ENCODE results near the gene SMYD4.
A peak's percentile ranks its signal among the peaks of the same experiment; 100 is the strongest.
"Not testable (repeated sequence)": the region's sequence is repeated elsewhere in the genome, so short reads cannot be mapped to it uniquely, and the experiment has no call there.

The SMYD4 gene

GRCh38 chr17:1830288-1830687, 586 bp upstream of the SMYD4 start:
- peak; percentile 9 for DNase-seq (ENCODE audit: low spot score)

DNA sequence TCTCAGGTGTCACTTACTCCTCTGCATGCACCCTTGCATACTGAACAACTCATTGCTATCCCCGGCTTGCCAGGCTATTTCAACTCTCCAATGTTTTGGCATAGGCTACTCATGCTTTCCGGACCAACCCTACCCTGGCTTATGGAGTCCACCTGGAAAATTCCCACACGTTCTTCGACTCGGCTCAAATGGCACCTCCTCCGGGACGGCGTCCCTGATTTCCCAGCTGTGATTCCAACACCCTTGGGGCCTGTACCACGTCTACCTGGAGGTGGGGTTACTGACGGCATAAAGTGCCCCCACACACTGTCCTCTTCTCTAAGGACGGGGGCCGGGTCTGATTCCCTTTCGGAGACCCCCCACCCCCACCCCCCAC, 498 bp downstream of the SMYD4 start:
- DNase-seq (ENCODE audit: low spot score): peak; percentile 3

DNA sequence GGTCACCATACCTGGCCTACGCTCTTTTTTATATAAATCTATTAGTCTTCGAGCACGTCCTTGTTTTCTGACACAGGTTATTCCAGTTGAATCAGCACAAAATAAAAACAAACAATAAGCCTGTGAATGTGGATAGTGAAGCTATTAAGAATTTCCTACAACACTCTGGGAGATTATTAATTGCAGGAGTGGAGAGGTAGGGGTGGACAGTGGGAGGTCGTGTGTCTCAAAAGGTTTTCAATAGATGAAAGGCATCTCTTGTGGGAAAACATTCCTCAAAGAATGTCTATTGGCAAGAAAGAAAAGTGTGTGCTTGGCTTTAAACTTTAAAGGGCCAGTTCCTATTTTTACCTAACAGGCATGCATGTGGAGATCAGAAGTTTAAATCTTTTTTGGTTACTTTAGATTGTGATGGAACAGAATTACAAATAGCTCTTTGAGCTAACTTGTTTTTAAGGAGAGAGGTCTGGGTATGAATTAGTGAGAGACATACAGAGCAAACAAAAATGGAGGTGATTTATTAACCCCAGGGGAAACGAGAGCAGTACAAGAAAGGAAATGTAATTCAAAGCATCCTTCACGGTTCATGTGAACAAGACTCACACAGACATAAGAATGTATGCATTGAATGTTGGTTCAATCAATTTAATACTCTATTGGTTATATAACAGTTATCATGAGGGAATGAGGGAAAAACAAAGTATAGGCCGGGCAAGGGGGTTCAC, 9.0 kb downstream of the SMYD4 start:
- no peak for DNase-seq (ENCODE audit: low spot score)

GRCh38 chr17:1813088-1813487, 16.6 kb downstream of the SMYD4 start:
- DNase-seq (ENCODE audit: low spot score): no peak

DNA sequence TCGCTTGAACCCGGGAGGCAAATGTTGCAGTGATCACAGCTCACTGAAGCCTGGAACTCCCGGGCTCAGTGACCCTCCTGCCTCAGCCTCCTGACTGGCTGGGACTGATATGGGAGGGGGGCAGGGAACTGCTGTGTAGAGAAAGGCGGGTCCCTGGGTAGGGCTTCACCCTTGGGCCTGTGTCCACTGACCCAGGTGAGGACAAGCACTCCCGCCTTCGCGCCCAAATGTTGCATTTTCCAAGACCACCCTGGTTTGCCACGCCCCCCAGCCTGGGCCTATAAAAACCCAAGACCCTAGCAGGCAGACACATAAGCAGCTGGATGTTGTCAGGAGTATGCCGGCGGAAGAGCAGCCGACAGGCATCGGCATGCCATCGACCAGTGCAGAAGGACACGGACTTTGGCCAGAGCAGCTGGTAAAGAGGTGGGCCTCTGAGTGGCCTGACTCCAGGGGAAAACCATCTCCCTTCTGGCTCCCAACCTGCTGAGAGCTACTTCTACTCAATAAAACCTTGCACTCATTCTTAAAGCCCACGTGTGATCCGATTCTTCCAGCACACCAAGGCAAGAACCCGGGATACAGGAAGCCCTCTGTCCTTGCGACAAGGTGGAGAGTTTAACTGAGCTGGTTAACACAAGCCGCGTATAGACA, 19.1 kb downstream of the SMYD4 start:
- DNase-seq (ENCODE audit: low spot score): no peak

DNA sequence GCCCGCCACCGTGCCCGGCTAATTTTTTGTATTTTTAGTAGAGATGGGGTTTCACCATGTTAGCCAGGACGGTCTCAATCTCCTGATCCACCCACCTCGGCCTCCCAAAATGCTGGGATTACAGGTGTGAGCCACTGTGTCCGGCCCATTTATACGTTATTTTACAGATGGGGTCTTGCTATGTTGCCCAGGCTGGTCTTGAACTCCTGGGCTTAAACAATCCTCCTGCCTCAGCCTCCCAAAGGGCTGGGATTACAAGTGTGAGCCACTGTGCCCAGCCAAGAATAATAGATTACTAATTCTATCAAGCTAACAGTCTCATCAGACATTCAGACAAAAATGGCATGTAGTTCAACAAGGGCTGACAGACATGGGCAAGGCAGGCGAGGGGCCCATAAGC, 19.9 kb downstream of the SMYD4 start:
- DNase-seq (ENCODE audit: low spot score): not testable (repeated sequence)

DNA sequence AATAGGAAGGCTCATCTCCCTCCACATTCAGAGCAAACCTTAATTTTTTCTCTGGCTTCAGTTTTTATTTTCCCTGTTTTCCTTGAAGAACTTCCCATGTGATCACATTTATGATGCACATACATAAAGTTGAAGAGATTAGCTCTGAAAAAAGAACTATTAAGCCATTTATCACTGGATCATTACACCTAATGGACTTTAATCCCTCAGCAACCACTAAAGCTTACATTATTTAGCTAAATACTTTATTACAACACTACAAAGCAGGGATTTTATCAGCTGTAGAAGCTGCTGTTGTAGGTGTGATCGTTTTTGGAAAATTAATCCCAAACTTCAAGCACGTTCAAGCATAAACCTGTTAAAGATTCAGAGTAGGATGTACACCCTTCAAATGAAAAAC, 21.1 kb downstream of the SMYD4 start:
- DNase-seq (ENCODE audit: low spot score): no peak

DNA sequence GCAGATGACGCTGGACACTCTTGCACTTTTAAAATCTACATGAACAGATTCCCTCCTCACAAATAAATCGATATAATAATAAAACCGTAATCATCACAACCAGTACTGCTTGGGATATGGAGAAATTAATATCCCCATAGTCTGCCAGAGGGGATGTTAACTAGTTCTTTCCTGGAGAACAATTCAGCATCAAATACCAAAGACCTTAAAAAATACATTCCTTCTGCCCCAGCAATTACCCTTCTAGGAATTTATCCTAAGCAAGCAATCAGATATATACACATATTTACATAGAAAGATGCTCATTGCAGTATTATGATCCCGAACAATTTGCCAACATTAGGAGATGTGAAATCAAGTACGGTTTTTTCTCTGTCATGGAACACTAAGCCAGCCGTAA, 21.8 kb downstream of the SMYD4 start:
- DNase-seq (ENCODE audit: low spot score): no peak

GRCh38 chr17:1803280-1803679, 26.4 kb downstream of the SMYD4 start:
- no peak for DNase-seq (ENCODE audit: low spot score)

GRCh38 chr17:1802429-1802828, 27.3 kb downstream of the SMYD4 start:
- DNase-seq (ENCODE audit: low spot score): no peak

- DNase-seq (ENCODE audit: low spot score): no peak
Measured at GRCh38 chr17:1800712-1801111, 29.0 kb downstream of the SMYD4 start.

DNA sequence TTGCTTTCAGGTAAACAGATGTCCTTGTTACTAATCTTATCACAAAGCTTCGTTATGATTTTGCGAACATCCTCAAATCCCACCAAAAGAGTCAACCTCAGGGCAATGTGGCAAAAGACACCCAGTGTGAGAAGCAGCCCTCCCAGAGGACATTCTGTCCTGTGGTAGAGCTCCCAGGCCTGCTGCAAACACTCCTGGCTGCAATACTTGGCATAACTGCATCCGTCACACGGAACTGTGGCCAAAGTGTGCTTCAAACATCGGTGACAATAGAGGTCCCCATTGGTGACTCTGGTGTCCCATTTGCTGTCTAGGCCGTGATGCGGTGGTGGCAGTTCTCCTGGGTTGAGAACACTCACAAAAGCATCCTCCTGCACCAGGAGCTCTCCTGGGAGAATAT, 29.5 kb downstream of the SMYD4 start:
- no peak for DNase-seq (ENCODE audit: low spot score)

GRCh38 chr17:1797846-1798245, 31.9 kb downstream of the SMYD4 start:
- not testable (repeated sequence) for DNase-seq (ENCODE audit: low spot score)

DNA sequence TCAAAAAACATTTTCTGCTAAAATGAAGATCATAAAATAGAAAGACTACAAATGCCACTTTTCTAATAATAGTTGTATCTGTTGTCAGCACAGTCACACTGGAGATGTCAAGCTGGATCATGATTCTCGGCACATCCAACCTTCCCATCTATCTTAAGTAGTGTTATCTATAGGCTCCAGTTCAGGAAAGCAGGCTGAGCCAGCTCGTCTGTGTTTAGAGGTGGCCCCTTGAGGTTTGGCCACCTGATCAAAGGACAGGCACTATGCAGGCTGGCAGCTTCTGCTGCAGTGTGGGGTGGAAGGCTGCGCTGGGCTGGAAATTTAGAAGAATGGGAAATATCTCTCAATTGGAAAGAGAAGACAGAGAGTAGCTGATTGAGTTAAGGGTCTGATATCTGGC, 32.4 kb downstream of the SMYD4 start:
- DNase-seq (ENCODE audit: low spot score): no peak

DNA sequence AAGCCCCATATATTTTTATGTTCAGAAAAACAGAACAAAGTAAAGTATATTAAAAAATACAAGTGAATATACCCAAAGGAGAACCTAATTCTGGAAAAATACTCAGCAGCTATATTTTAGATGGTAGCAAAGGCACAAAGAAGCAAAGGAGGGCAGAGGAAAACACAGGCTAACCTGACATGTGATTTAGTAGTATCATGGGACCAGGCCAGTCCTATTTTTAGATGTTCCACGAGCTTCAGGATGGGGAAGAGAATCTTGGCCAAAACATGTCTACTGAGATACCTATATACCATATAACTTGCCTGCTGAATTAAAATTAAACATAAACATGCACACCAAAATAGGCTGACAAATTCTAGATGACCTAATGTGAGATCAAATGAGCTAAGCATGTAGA, 32.9 kb downstream of the SMYD4 start:
- peak; percentile 69 for DNase-seq (ENCODE audit: low spot score)

- DNase-seq (ENCODE audit: low spot score): no peak
Measured at GRCh38 chr17:1793447-1793806, 36.3 kb downstream of the SMYD4 start.

DNA sequence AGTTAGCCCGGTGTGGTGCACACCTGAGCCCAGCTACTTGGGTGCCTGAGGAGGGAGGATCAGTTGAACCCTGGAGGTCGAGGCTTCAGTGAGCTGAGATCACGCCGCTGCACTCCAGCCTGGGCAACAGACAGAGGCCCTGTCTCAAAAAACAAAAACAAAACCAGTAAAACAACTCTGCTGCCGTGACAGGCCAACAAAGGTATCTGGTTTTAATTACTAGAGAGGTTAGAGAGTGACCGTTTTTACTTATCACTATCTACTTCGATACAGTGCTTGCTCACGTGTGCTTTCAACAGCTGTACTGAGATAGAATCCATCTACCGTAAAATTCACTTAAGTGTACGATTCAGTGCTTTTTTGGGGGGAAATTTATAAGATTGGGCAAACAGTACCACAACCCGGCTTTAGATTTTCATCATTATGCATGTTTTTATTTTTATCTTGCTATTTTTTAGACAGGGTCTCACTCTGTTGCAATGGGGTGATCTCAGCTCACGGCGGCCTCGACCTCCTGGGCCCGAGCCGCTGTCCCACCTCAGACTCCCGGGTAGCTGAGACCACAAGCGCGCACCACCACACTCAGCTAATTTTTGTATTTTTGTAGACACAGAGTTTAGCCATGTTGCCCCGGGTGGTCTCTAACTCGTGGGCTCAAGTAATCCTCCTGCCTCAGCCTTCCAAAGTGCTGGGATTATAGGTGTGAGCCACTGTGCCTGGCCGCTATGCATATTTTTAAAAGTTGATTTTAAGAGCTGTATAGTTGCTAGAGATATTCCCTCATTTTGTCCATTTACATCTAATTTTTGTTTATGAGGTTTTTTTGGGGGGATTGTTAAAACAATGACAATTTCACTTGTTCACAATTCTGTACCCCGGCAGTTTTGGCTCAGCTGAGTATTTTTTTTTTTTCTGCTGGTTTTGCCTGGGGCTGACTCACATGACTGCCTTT, 36.9 kb downstream of the SMYD4 start:
- DNase-seq (ENCODE audit: low spot score): no peak

- DNase-seq (ENCODE audit: low spot score): no peak
Measured at GRCh38 chr17:1789936-1790335, 39.8 kb downstream of the SMYD4 start.

GRCh38 chr17:1787301-1787902, 42.3 kb downstream of the SMYD4 start:
- no peak for DNase-seq (ENCODE audit: low spot score)

DNA sequence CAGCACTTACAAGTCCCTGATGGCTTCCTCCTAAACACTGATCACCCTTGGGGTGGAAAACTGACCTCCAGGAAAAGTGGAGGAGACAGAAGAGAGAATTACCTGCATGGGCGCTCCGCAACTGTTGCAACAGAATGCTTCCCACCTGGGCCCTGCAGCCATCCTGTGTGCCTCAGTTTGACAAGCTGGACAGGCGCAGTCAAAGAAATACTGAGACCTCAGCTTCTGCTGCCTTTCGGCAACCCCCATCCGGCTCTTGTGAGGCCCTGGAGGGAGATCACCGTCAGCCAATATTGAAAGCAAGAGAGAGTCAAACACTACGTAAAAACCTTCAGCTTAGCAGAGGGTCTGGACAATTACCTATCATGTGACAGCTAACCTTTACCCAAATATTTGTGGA, 43.0 kb downstream of the SMYD4 start:
- peak; percentile 42 for DNase-seq (ENCODE audit: low spot score)

DNA sequence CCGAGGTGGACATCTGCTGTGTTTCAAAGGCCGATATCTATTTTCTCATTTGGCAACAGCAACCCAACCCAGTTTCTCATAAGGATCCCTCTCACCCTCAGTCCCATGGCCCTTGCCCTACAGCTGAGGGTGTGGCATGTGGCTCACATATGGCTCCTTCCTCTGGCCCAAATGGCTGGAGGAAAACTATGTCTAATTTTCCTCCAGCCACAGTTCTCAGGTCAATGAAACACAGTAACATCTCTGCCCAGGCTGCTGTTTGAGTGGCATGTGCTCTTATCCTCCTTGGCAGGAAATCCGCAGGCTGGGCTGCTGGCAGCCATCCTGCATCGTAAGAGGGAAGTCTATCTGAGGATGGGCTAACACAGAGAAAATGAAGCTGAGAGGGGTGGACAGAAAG, 43.8 kb downstream of the SMYD4 start:
- DNase-seq (ENCODE audit: low spot score): peak; percentile 65

GRCh38 chr17:1783834-1784611, 45.7 kb downstream of the SMYD4 start:
- DNase-seq (ENCODE audit: low spot score): peak; percentile 75

Data from pons (tissue), 1 donor.